IMR-90 (cell line): ENCODE data around the gene GNGT1. TPM values are rescaled to one million over a fixed set of nuclear protein-coding genes. Genes with fewer than 3 reads are reported as not detected.

Source experiments
- ATAC-seq: fragments of 200-7000 bp; cut with Tn5 transposase; 2 replicates; pipeline ENCODE4 v1.9.1; 2020; ENCODE audit warnings: low read depth, mild to moderate bottlenecking, moderate library complexity
- BruUV-seq: library from RNA; stranded (reverse); fragments of 400-500 nt; replicated peaks from 2 replicates; lab custom pipeline; 2021; lab: Mats Ljungman, UMichigan
- CTCF ChIA-PET: fragments of 300-600 bp; formaldehyde crosslinking; extraction: SDS; loops from one replicate; lab custom pipeline; 2021; ENCODE audit warnings: antibody characterized with exemption; lab: Yijun Ruan, JAX
- POLR2A ChIA-PET: fragments of 300-600 bp; sonication (Branson Sonifier 250); formaldehyde crosslinking; loops from one replicate; lab custom pipeline; 2022; ENCODE audit warnings: antibody characterized with exemption; ENCODE audit not compliant: unreplicated experiment; lab: Charles Lee
- DNase-seq: peaks from one replicate; pipeline ENCODE4 v3.0.0; 2013
- H2AFZ ChIP-seq: replicated peaks from 2 replicates; pipeline ENCODE3; 2013; ENCODE audit warnings: low read length, mild to moderate bottlenecking; ENCODE audit not compliant: poor library complexity
- H2AK5ac ChIP-seq: 2 replicates; pipeline ENCODE4 v1.6.1; 2013; ENCODE audit warnings: low read depth, low read length, inconsistent platforms
- H2AK9ac ChIP-seq: replicated peaks from 2 replicates; pipeline ENCODE3; 2013; ENCODE audit warnings: mild to moderate bottlenecking, low read depth, low read length, moderate library complexity; ENCODE audit not compliant: poor library complexity
- H2BK120ac ChIP-seq: 2 replicates; pipeline ENCODE4 v1.6.1; 2013; ENCODE audit warnings: low read depth, low read length, inconsistent platforms
- H2BK15ac ChIP-seq: 3 replicates; pipeline ENCODE4 v1.6.1; 2013; ENCODE audit warnings: low read depth, low read length, inconsistent platforms
- H2BK20ac ChIP-seq: 2 replicates; pipeline ENCODE4 v1.6.1; 2013; ENCODE audit warnings: low read depth, mild to moderate bottlenecking, inconsistent platforms, low read length, moderate library complexity
- H2BK5ac ChIP-seq: 2 replicates; pipeline ENCODE4 v1.6.1; 2013; ENCODE audit warnings: mild to moderate bottlenecking, low read depth, low read length, inconsistent platforms; ENCODE audit not compliant: poor library complexity, severe bottlenecking
- H3K14ac ChIP-seq: replicated peaks from 2 replicates; pipeline ENCODE4 v1.6.1; 2013; ENCODE audit warnings: low read depth, low read length, inconsistent platforms
- H3K18ac ChIP-seq: 2 replicates; pipeline ENCODE4 v1.6.1; 2013; ENCODE audit warnings: low read depth, low read length, control low read depth
- H3K23ac ChIP-seq: 2 replicates; pipeline ENCODE4 v1.6.1; 2013; ENCODE audit warnings: low read depth, low read length, inconsistent platforms
- H3K27ac ChIP-seq: 2 replicates; pipeline ENCODE4 v1.5.1; 2013; ENCODE audit warnings: mild to moderate bottlenecking, control low read depth, low read length; ENCODE audit not compliant: insufficient read depth
- H3K27me3 ChIP-seq: 2 replicates; pipeline ENCODE4 v1.6.1; 2013; ENCODE audit warnings: low read length; ENCODE audit not compliant: control insufficient read depth, insufficient read depth
- H3K36me3 ChIP-seq: 2 replicates; pipeline ENCODE4 v1.6.1; 2013; ENCODE audit warnings: low read length, mixed read lengths; ENCODE audit not compliant: control insufficient read depth, insufficient read depth
- H3K4ac ChIP-seq: 2 replicates; pipeline ENCODE4 v1.6.1; 2013; ENCODE audit warnings: low read depth, low read length, inconsistent platforms
- H3K4me1 ChIP-seq: 2 replicates; pipeline ENCODE4 v1.6.1; 2013; ENCODE audit warnings: low read length, mixed read lengths; ENCODE audit not compliant: control insufficient read depth, insufficient read depth
- H3K4me2 ChIP-seq: 2 replicates; pipeline ENCODE4 v1.6.1; 2013; ENCODE audit warnings: low read depth, mild to moderate bottlenecking, control low read depth, low read length, moderate library complexity
- H3K4me3 ChIP-seq: 2 replicates; pipeline ENCODE4 v1.5.1; 2013; ENCODE audit warnings: low read depth, mild to moderate bottlenecking, control low read depth, low read length, moderate library complexity; ENCODE audit not compliant: insufficient read depth
- H3K56ac ChIP-seq: 2 replicates; pipeline ENCODE4 v1.6.1; 2013; ENCODE audit warnings: low read length, inconsistent platforms; ENCODE audit not compliant: insufficient read depth; ENCODE audit errors: extremely low read depth
- H3K79me1 ChIP-seq, 2 experiments: 2 replicates each; pipeline ENCODE4 v1.6.1; 2013; ENCODE audit warnings: low read length in 2 of 2, inconsistent platforms in 1 of 2, low read depth in 1 of 2
- H3K9ac ChIP-seq: 2 replicates; pipeline ENCODE4 v1.6.1; 2013; ENCODE audit warnings: low read depth, low read length, control low read depth
- H3K9me1 ChIP-seq: 2 replicates; pipeline ENCODE4 v1.6.1; 2013; ENCODE audit warnings: low read length, inconsistent platforms; ENCODE audit not compliant: insufficient read depth
- H3K9me3 ChIP-seq: 2 replicates; pipeline ENCODE4 v1.6.1; 2013; ENCODE audit warnings: low read length; ENCODE audit not compliant: control insufficient read depth, insufficient read depth
- H4K20me1 ChIP-seq: 2 replicates; pipeline ENCODE4 v1.6.1; 2013; ENCODE audit warnings: low read length, inconsistent platforms; ENCODE audit not compliant: insufficient read depth
- H4K5ac ChIP-seq: 2 replicates; pipeline ENCODE4 v1.6.1; 2013; ENCODE audit warnings: mild to moderate bottlenecking, low read depth, low read length, control low read depth
- H4K8ac ChIP-seq, 2 experiments: 2 replicates each; pipeline ENCODE4 v1.6.1; 2013; ENCODE audit warnings: low read depth in 2 of 2, low read length in 2 of 2, control low read depth in 1 of 2, inconsistent platforms in 1 of 2
- H4K91ac ChIP-seq: 2 replicates; pipeline ENCODE4 v1.6.1; 2013; ENCODE audit warnings: low read depth, low read length, inconsistent platforms; ENCODE audit not compliant: insufficient read depth
- CEBPB ChIP-seq: IDR thresholded peaks from 2 replicates; pipeline ENCODE4 v1.6.1; 2012; ENCODE audit warnings: low read depth, low read length, improper control_type of control experiment
- CHD1 ChIP-seq: IDR thresholded peaks from 2 replicates; pipeline ENCODE4 v1.6.1; 2012; ENCODE audit warnings: low read depth, low read length, improper control_type of control experiment
- CTCF ChIP-seq: conservative IDR thresholded peaks from 2 replicates; pipeline ENCODE4 v1.5.1; 2012; ENCODE audit warnings: mild to moderate bottlenecking, low read depth, low read length, improper control_type of control experiment
- MAFK ChIP-seq: IDR thresholded peaks from 2 replicates; pipeline ENCODE4 v1.6.1; 2012; ENCODE audit warnings: low read depth, low read length, improper control_type of control experiment
- NFE2L2 ChIP-seq: fragments of 150-350 bp; IDR thresholded peaks from 2 replicates; pipeline ENCODE4 v1.6.1; 2016; ENCODE audit warnings: low read depth, mild to moderate bottlenecking, low read length
- RAD21 ChIP-seq: IDR thresholded peaks from 2 replicates; pipeline ENCODE4 v1.6.1; 2012; ENCODE audit warnings: low read length, improper control_type of control experiment
- WGBS, 2 experiments: methylation state at CpG; one replicate each; pipeline versions ENCODE4 v1.1.5 to v1.1.7; 2013; ENCODE audit warnings: missing lambda C conversion rate in 2 of 2; ENCODE audit not compliant: insufficient read length in 1 of 2; ENCODE audit errors: extremely low coverage in 2 of 2; 5-methylcytosine and 5-hydroxymethylcytosine counted together
- dilution Hi-C: fragments of 300-500 bp; cut with HindIII; formaldehyde crosslinking; loops from one replicate; pipeline ENCODE4 v1.14.3; 2018; ENCODE audit warnings: low sequenced_read_pairs; ENCODE audit not compliant: unreplicated experiment
- in situ Hi-C: fragments of 300-500 bp; cut with MboI; formaldehyde crosslinking; loops from 3 replicates; pipeline ENCODE4 v1.14.3; 2019; ENCODE audit warnings: low sequenced_read_pairs, inconsistent platforms, mixed read lengths
- intact Hi-C: fragments of 100-400 bp; cut with micrococcal nuclease; formaldehyde crosslinking; loops from 2 replicates; pipeline ENCODE4 v1.10.0; 2022
- polyA plus RNA-seq, 3 experiments: library from polyadenylated mRNA; depleted of rRNA; stranded (reverse); fragments of >200 nt; gene quantifications; 2 replicates each; pipeline ENCODE4 v1.2.3, GENCODE V29; 2012; ENCODE audit warnings: low replicate concordance in 1 of 3
- total RNA-seq: library from RNA; depleted of rRNA; stranded (reverse); fragments of >200 nt; gene quantifications from 2 replicates; pipeline ENCODE4 v1.2.3, GENCODE V29; 2012

Gene GNGT1
- total and polyA plus RNA-seq, 2 of the 4 experiments (the other 2 are of a cell fraction): not detected

GRCh38 chr7:93861325-93861949 is 44.9 kb upstream of the GNGT1 start:
- Histone ChIP-seq H2BK20ac (no peak overlapping the region), H2AK9ac (no peak overlapping the region), H3K27ac (no peak overlapping the region), H2BK15ac (no peak overlapping the region), H4K5ac (no peak overlapping the region), H2BK5ac (no peak overlapping the region), H3K4ac (no peak overlapping the region), H4K20me1 (no peaks in the 10 kb centered on the region), H4K91ac (no peak overlapping the region), H3K27me3 (no peaks in the 10 kb centered on the region), H3K79me1 (no peaks in the 10 kb centered on the region), H2AFZ (no peak overlapping the region), H2AK5ac (no peak overlapping the region), H4K8ac (no peak overlapping the region), H3K4me2 (no peak overlapping the region), H3K36me3 (no peaks in the 10 kb centered on the region), H3K9ac (no peak overlapping the region), H3K56ac (no peak overlapping the region), H3K4me1 (no peaks in the 10 kb centered on the region), H3K18ac (no peak overlapping the region), H3K23ac (no peak overlapping the region), H3K9me1 (no peaks in the 10 kb centered on the region), H3K9me3 (no peaks in the 10 kb centered on the region), H3K4me3 (no peak overlapping the region), H3K14ac (no peak overlapping the region), H2BK120ac (no peak overlapping the region)
- TF ChIP-seq RAD21 (no peak), CHD1 (no peak), MAFK (no peak), CEBPB (no peak), CTCF (0 out of 2 replicates have a peak, but pooled peaks have one; percentile 10), NFE2L2 (no peak)
- ATAC-seq (no peak), DNase-seq (no peak)
- ChIA-PET POLR2A (no interaction called here), CTCF (no interaction called here)
- 60% methylated on average over 1 of the region's 4 CpGs; no CpG with 5 or more reads in 1 of the 2 experiments for WGBS, 2 experiments
- in situ Hi-C loops: no loop called here
- intact Hi-C loops: no loop called here
- BruUV-seq: no TSS peak
- dilution Hi-C loops: no loop called here
